ENCODE data around the gene PAQR9. TPM values are rescaled to one million over a fixed set of nuclear protein-coding genes. Genes with fewer than 3 reads are reported as not detected.

Gene PAQR9
- total RNA-seq, 4 donors from 2014 or later: 0.14 TPM; not detected in 3

DNA sequence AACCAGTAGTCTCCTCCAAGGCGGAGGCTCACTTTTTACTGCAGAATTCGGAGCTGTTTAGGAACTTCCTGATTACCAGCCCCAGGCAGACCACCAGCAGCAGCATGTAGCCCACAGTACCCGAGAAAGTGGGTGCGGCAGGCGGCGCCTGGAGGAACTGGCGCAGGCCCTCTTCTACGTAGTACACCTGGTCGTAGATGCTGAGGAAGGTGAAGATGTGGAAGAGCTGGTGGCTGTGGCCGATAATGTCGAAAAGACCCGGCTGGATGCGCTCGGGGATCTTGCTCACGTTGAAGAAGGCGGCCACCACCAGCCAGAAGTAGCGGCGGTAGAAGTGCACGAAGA is 1.3 kb downstream of the PAQR9 start:
- no peak for DNase-seq
- H3K27ac ChIP-seq: no peak overlapping the region
- H3K4me3 ChIP-seq: no peak overlapping the region
- no peaks in the 10 kb centered on the region for H3K9me3 ChIP-seq
- no peak for TF ChIP-seq POLR2A (IDR thresholded peaks at IDR 0.05)
- TF ChIP-seq, protein P1, sequence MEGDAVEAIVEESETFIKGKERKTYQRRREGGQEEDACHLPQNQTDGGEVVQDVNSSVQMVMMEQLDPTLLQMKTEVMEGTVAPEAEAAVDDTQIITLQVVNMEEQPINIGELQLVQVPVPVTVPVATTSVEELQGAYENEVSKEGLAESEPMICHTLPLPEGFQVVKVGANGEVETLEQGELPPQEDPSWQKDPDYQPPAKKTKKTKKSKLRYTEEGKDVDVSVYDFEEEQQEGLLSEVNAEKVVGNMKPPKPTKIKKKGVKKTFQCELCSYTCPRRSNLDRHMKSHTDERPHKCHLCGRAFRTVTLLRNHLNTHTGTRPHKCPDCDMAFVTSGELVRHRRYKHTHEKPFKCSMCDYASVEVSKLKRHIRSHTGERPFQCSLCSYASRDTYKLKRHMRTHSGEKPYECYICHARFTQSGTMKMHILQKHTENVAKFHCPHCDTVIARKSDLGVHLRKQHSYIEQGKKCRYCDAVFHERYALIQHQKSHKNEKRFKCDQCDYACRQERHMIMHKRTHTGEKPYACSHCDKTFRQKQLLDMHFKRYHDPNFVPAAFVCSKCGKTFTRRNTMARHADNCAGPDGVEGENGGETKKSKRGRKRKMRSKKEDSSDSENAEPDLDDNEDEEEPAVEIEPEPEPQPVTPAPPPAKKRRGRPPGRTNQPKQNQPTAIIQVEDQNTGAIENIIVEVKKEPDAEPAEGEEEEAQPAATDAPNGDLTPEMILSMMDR (IDR thresholded peaks at IDR 0.05): no peak
- no peaks in the 10 kb centered on the region for H3K27me3 ChIP-seq
- peaks cover 0 to 7% of the 10 kb centered on the region in 2 donors for H3K4me1 ChIP-seq
- intact Hi-C loops (cut with DNase I; ENCODE audit: low total_unique reads): no loop called here
- H3K36me3 ChIP-seq: no peaks in the 10 kb centered on the region

DNA sequence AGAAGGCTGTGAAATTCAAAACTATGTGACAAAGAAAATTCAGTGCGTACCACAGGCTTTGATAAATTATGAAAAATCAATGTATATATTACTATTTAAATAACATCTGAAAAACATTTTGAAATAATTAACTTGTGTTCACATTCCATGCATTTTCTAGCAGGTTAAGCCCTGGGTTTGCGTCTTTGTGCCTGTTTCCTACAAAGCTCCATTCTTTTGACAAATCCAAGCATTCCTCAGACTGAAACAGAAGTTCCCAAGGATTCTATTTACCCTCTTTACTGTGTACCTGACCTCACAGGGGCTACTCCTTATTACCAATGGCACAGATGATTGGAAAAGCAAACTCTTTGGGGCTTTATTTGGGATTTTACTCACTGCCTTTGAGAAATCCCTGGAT is 1.9 kb downstream of the PAQR9 start:
- intact Hi-C loops (cut with DNase I; ENCODE audit: low total_unique reads): no loop called here
- H3K9me3 ChIP-seq: no peaks in the 10 kb centered on the region
- no peak for DNase-seq
- no peak overlapping the region for H3K4me3 ChIP-seq
- no peak for TF ChIP-seq POLR2A (IDR thresholded peaks at IDR 0.05)
- TF ChIP-seq, protein P1 (IDR thresholded peaks at IDR 0.05): no peak
- H3K36me3 ChIP-seq: no peaks in the 10 kb centered on the region
- H3K27ac ChIP-seq: no peak overlapping the region
- peaks cover 0 to 7% of the 10 kb centered on the region in 2 donors for H3K4me1 ChIP-seq
- H3K27me3 ChIP-seq: no peaks in the 10 kb centered on the region

DNA sequence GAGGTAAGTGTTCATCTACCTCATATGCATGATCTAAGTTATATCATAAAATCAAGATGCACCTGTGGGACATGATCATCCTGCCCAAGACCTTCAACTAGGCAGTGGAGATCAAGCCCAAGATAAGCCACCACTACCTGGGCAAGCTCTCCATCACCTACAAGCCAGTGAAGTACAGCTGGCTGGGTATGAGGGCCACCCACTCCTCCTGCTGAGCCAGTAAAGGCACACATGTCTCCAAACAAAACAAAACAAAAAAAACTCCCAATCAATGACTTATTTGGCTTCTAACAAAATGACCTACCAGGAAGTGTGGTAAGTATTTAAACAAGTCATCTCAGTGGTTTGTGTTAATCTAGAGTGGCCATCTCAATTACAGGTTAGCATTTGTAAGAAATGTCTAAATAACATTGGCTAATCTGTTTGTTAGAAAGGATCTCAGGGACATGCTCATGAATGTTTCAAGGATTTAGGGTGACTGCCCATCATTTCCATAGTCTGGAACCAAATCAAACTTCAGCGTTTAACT is 3.1 kb downstream of the PAQR9 start:
- intact Hi-C loops (cut with DNase I; ENCODE audit: low total_unique reads): no loop called here
- Histone ChIP-seq H3K4me3 (no peak overlapping the region), H3K36me3 (no peaks in the 10 kb centered on the region), H3K27me3 (no peaks in the 10 kb centered on the region), H3K27ac (no peak overlapping the region), H3K4me1 (peaks cover 0 to 7% of the 10 kb centered on the region in 2 donors), H3K9me3 (no peaks in the 10 kb centered on the region)
- DNase-seq: no peak
- TF ChIP-seq, protein P1 (IDR thresholded peaks at IDR 0.05): no peak

DNA sequence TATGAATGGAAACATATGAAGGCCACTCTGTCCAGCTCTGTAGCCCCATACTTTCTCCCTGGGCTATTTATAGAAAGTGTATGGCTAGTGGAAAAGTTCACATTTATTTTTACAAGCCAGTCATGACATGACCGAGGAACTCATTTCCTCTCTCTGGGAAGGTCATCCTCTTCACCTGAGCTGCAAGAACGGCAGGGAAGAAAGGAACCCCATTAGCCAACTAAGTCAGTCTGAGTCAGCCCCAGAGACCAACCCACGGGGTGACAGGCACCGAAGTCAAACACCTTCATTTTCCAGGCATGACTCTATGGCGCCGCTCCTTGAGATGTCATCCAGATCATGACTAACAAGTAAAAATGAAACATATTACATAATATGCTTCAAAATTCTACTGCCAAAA is 4.8 kb downstream of the PAQR9 start:
- Histone ChIP-seq H3K9me3 (no peaks in the 10 kb centered on the region), H3K27me3 (no peaks in the 10 kb centered on the region), H3K4me3 (no peak overlapping the region), H3K27ac (no peak overlapping the region), H3K36me3 (no peaks in the 10 kb centered on the region), H3K4me1 (peaks cover 0 to 7% of the 10 kb centered on the region in 2 donors)
- TF ChIP-seq, protein P1 (IDR thresholded peaks at IDR 0.05): no peak
- TF ChIP-seq POLR2A (IDR thresholded peaks at IDR 0.05): no peak
- DNase-seq: no peak
- intact Hi-C loops (cut with DNase I; ENCODE audit: low total_unique reads): no loop called here

DNA sequence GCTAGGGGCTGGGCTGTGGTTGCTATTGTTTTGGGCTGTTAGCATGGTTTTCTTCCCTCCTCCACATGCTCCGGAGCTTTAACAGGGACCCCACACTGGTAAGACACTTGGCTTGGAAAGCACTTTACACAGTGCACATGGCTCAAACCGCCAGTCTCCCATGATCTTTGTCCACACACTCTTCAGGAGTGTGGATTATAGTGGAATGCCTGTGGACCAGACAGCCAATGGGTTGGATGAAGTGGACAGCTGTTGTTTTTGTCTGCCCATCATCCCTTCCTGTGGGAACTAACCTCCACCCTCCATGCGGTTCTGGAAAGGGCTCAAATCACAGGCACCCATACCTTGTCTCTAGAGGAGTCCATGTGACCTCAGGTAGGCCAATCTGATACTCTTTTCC is 10.0 kb downstream of the PAQR9 start:
- Histone ChIP-seq H3K4me3 (no peak overlapping the region), H3K36me3 (no peaks in the 10 kb centered on the region), H3K27me3 (no peaks in the 10 kb centered on the region), H3K27ac (no peak overlapping the region), H3K9me3 (no peaks in the 10 kb centered on the region), H3K4me1 (no peaks in the 10 kb centered on the region)
- intact Hi-C loops (cut with DNase I; ENCODE audit: low total_unique reads): no loop called here
- no peak for TF ChIP-seq POLR2A (IDR thresholded peaks at IDR 0.05)
- no peak for DNase-seq

All from uterus (tissue), 4 donors.